ENCODE data around the gene SEPTIN1.

The SEPTIN1 gene

DNA sequence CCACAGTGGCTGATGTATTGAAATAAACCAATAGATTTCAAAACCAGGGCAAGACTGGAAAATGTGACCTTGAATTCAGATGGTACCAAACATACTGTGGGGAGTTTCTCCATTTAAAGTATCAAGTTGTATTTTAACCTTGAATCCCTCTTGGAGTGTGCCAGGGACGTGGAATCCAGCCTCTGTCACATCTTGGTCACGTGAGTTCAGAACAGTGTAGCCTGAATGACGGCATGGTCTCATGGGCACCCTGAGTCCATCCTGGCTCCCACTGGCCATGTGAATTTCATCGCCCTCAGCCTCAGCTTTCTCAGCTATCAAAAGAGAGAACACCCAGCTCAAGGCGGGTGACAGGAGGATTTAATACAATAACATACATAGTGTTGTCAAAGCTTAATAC, 31.8 kb upstream of the SEPTIN1 start:
- peaks cover 44% of the 10 kb centered on the region for H3K36me3 Mint-ChIP-seq (ENCODE audit: low read depth)
- TF ChIP-seq, protein P1, sequence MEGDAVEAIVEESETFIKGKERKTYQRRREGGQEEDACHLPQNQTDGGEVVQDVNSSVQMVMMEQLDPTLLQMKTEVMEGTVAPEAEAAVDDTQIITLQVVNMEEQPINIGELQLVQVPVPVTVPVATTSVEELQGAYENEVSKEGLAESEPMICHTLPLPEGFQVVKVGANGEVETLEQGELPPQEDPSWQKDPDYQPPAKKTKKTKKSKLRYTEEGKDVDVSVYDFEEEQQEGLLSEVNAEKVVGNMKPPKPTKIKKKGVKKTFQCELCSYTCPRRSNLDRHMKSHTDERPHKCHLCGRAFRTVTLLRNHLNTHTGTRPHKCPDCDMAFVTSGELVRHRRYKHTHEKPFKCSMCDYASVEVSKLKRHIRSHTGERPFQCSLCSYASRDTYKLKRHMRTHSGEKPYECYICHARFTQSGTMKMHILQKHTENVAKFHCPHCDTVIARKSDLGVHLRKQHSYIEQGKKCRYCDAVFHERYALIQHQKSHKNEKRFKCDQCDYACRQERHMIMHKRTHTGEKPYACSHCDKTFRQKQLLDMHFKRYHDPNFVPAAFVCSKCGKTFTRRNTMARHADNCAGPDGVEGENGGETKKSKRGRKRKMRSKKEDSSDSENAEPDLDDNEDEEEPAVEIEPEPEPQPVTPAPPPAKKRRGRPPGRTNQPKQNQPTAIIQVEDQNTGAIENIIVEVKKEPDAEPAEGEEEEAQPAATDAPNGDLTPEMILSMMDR (IDR thresholded peaks at IDR 0.05) = no peak
- H3K27me3 Mint-ChIP-seq (ENCODE audit: low read depth, poor library complexity) = peaks cover 6% of the 10 kb centered on the region
- H3K27ac Mint-ChIP-seq = no peak overlapping the region
- no peak overlapping the region for H3K4me3 Mint-ChIP-seq
- H3K9me3 Mint-ChIP-seq = no peaks in the 10 kb centered on the region
- no peak for DNase-seq
- peaks cover 24% of the 10 kb centered on the region for H3K4me1 Mint-ChIP-seq

DNA sequence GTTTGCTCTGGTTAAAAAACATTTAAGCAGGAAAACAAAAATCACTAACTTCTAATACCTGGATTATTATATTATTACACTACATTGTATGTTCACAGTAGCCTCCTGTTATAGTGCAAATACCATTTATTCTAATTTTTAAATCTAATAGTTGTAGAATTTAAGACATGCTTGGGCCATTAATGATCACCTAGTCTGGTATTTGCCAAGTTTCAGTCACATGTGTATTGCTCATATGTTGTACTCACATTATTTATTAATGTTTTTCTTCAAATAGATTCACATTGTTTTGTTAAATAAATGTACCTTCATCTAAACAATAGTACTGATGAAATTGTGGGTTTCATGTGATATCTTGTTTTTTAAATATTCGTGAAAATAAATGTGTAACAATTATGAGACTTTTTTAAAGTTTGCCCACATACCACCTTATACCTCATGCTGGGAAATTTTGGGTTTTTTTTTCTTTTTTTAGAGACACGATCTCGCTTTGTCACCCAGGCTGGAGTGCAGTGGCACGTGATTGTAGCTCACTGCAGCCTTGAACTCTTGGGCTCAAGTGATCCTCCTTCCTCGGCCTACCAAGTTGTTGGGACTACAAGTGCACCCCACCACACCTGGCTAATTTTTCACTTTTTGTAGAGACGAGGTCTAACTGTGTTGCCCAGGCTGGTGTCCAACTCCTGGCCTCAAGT, 30.9 kb upstream of the SEPTIN1 start:
- H3K4me3 Mint-ChIP-seq = no peak overlapping the region
- H3K27me3 Mint-ChIP-seq (ENCODE audit: low read depth, poor library complexity) = peaks cover 6% of the 10 kb centered on the region
- H3K9me3 Mint-ChIP-seq = no peaks in the 10 kb centered on the region
- no peak for DNase-seq
- peaks cover 30% of the 10 kb centered on the region for H3K4me1 Mint-ChIP-seq
- peaks cover 44% of the 10 kb centered on the region for H3K36me3 Mint-ChIP-seq (ENCODE audit: low read depth)
- TF ChIP-seq, protein P1 (IDR thresholded peaks at IDR 0.05) = no peak
- H3K27ac Mint-ChIP-seq = no peak overlapping the region

DNA sequence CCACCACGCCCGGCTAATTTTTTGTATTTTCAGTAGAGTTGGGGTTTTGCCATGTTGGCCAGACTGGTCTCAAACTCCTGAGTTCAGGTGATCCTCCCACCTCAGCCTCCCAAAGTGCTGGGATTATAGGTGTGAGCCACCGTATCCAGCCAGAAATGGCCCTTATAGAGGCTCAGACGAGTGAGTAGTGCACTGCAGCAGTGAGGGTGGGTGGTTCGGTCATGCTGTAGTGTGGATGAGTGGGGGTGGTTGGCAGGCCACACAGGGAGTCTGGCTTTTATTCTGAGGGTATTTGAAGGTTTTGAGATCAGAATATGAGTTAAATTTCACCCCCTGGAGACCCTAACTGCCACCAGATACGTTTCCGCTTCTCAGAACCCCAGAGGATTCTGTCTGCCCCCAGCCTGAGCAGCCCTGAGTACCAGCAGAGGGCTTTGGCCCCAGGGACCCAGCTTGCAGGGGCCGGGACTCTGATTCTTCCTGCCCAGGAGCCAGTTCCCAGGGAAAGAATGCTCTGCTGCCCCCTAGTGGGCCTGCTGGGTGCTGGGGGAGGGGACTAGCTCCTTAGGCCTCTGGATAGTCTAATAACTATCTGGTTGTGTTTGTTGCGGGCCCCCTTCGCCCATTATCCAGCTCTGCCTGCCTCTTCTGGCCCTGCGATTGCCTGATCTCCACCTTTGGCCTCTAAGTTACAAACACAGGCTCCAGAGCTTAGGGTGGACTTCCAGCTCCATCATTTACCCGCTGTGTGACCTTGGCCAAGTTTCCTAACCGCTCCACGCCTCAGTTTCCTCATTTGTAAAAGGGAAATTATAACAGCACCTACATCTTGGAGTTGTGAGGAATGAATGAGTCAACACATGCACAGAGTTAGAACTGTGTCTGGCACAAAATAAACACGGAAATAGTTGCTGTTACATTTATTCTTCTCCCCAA, 27.0 kb upstream of the SEPTIN1 start:
- no peaks in the 10 kb centered on the region for H3K27me3 Mint-ChIP-seq (ENCODE audit: low read depth, poor library complexity)
- H3K36me3 Mint-ChIP-seq (ENCODE audit: low read depth) = peaks cover 29% of the 10 kb centered on the region
- H3K9me3 Mint-ChIP-seq = no peaks in the 10 kb centered on the region
- TF ChIP-seq, protein P1 (IDR thresholded peaks at IDR 0.05) = peak; percentile 92
- peaks cover 33% of the 10 kb centered on the region for H3K4me1 Mint-ChIP-seq
- peak overlapping the region; percentile 82 for H3K4me3 Mint-ChIP-seq
- peak; percentile 96 for DNase-seq
- peak overlapping the region; percentile 51 for H3K27ac Mint-ChIP-seq

DNA sequence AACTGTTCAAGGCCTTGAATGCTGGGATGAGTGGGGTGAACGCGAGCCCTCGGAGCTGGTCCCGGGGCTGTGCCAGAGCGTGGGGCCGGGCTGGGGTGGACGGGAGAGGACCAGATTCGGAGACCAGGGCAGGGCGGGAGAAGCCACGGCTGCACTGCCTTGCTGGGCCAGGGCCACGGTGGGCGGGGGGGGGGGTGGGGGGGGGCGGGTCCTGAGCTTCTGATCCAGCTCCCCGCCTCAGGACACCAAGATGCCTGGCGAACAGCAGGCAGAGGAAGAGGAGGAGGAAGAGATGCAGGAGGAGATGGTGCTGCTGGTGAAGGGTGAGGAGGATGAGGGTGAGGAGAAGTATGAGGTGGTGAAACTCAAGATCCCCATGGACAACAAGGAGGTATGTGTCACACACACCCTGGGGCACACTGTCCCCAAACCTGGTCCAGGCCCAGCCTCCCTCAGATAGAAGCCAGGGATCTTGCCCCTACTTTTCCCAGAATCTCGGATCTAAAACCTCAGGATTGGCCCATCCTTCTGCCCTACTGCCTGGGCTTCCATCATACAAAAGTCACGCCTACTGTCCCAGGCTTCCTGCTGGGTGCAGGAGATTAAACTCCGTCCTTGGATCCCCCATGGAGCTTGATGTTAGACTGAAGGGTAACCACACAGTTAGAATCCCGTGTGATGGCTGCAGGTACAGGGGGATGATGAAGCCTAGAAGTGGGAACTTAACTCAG, 25.6 kb upstream of the SEPTIN1 start:
- TF ChIP-seq, protein P1 (IDR thresholded peaks at IDR 0.05) = no peak
- H3K27ac Mint-ChIP-seq = no peak overlapping the region
- peaks cover 33% of the 10 kb centered on the region for H3K4me1 Mint-ChIP-seq
- H3K4me3 Mint-ChIP-seq = peak overlapping the region; percentile 82
- no peaks in the 10 kb centered on the region for H3K27me3 Mint-ChIP-seq (ENCODE audit: low read depth, poor library complexity)
- peaks cover 17% of the 10 kb centered on the region for H3K36me3 Mint-ChIP-seq (ENCODE audit: low read depth)
- no peaks in the 10 kb centered on the region for H3K9me3 Mint-ChIP-seq
- no peak for DNase-seq

DNA sequence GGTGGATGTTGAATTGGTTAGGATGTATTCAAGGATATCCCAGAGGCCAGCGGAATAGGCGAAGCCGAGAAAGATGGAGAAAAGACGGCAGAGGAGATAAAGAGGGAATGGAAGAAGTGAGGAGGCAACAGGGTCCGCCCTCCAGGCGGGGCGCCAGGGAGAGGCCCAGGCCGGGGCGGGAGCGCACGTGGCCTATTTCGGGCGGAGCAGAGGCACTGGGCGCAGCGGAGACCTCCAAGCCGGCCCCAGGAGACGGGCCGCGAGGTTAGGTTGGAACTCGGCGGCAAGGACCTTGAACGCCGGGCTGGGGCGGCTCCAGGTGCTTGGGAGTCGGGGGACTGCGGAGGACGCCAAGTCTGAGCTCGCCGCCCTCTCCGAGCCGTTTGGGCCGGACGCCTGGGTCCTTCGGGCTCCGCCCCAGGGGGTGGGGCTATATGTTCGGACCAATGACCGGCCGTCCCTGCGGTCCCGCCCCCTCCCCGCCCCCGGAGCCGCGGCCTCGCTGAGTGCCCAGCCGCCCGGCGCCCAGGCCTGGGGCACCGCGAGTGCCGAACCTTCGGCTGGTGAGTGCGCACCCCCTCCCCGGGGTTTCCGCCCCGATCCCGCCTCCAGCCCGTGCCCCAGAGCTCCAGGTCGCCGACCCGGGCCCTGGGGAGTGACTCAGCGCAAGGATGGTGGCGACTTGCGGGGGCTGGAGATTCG, 24.9 kb upstream of the SEPTIN1 start, which contains the start of gene ZNF771:
TSS of gene ZNF771 (plus strand) at position 505 of the 702 bp plus-strand sequence. CDS start 448 bp downstream, outside the sequence.
- H3K27ac Mint-ChIP-seq = peak within 1 kb of the TSS; percentile 94
- peaks cover 2% of the 10 kb centered on the region for H3K27me3 Mint-ChIP-seq (ENCODE audit: low read depth, poor library complexity)
- H3K4me3 Mint-ChIP-seq = peak within 1 kb of the TSS; percentile 87
- H3K36me3 Mint-ChIP-seq (ENCODE audit: low read depth) = peaks cover 16% of the 10 kb centered on the region
- TF ChIP-seq, protein P1 (IDR thresholded peaks at IDR 0.05) = peak; percentile 6
- H3K4me1 Mint-ChIP-seq = peaks cover 32% of the 10 kb centered on the region
- no peaks in the 10 kb centered on the region for H3K9me3 Mint-ChIP-seq
- peak; percentile 93 for DNase-seq
